ENCODE data around the gene CDH13. TPM values are rescaled to one million over a fixed set of nuclear protein-coding genes. Genes with fewer than 3 reads are reported as not detected.

Gene CDH13
- total RNA-seq, 4 donors from 2014 or later = 6.4 to 19.7 (median 11.7) TPM

DNA sequence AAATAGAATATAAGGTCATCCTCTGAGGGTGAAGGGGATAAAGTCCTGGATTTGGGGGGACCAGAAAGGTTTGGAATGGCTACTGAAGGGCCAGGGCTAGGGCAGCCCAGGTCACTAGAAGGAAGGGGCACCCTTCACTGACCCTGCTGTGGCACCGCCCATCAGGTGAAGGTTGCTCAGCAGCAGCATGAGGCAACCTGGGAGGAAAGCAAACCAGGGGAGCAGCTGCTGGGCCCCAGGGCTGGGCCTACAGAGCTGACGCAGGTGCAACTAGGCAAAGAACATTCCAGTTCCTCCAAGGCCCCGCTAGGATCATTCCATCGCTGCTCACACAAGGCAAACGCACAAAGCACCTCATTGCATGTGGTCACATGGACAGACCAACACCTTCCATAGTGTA is 1177.6 kb downstream of the CDH13 start:
- TF ChIP-seq, protein P1, sequence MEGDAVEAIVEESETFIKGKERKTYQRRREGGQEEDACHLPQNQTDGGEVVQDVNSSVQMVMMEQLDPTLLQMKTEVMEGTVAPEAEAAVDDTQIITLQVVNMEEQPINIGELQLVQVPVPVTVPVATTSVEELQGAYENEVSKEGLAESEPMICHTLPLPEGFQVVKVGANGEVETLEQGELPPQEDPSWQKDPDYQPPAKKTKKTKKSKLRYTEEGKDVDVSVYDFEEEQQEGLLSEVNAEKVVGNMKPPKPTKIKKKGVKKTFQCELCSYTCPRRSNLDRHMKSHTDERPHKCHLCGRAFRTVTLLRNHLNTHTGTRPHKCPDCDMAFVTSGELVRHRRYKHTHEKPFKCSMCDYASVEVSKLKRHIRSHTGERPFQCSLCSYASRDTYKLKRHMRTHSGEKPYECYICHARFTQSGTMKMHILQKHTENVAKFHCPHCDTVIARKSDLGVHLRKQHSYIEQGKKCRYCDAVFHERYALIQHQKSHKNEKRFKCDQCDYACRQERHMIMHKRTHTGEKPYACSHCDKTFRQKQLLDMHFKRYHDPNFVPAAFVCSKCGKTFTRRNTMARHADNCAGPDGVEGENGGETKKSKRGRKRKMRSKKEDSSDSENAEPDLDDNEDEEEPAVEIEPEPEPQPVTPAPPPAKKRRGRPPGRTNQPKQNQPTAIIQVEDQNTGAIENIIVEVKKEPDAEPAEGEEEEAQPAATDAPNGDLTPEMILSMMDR (IDR thresholded peaks at IDR 0.05; ENCODE audit: low read depth) = no peak

- TF ChIP-seq, protein P1 (IDR thresholded peaks at IDR 0.05; ENCODE audit: low read depth) = no peak
Measured at GRCh38 chr16:83806036-83806435, 1179.3 kb downstream of the CDH13 start.

DNA sequence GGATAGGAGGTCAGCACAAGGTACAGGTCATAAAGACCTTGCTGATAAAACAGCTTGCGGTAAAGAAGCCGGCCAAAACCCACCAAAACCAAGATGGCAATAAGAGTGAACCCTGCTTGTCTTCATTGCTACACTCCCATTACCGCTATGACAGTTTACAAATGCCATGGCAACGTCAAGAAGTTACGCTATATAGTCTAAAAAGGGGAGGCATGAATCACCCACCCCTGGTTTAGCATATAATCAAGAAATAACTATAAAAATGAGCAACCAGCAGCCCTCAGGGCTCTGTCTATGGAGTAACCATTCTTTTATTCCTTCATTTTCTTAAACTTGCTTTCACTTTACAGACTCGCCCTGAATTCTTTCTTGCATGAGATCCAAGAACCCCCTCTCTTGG is 1180.0 kb downstream of the CDH13 start:
- TF ChIP-seq, protein P1 (IDR thresholded peaks at IDR 0.05; ENCODE audit: low read depth) = no peak

DNA sequence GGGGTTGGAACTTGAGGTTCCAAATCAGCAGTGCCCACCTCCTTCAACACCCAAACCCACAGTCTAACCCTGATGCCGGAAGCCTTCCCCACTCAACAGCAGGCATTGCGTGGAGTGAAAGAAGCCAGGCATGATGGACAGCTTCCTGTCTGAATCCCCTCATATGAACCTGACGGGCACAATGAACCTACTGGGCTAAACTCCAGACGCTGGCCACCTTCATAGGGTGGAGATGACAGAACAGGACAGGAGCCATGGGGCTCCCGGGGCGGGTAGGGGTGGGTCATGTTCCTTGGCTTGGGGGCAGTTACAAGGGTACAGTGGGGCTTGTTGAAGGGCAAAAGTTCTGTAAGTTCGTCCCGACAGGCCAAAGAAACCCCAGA is 1180.5 kb downstream of the CDH13 start:
- TF ChIP-seq, protein P1 (IDR thresholded peaks at IDR 0.05; ENCODE audit: low read depth) = no peak

- TF ChIP-seq, protein P1 (IDR thresholded peaks at IDR 0.05; ENCODE audit: low read depth) = no peak
Measured at GRCh38 chr16:83807710-83808572, 1181.2 kb downstream of the CDH13 start, which contains the start of gene HSBP1. Gene HSBP1, plus strand, starts transcription at chr16:83807978. Its CDS starts 99 bp downstream, at chr16:83808077.

- TF ChIP-seq, protein P1 (IDR thresholded peaks at IDR 0.05; ENCODE audit: low read depth) = no peak
Measured at GRCh38 chr16:83808573-83809014, 1181.8 kb downstream of the CDH13 start.

GRCh38 chr16:83809092-83809491 is 1182.3 kb downstream of the CDH13 start:
- TF ChIP-seq, protein P1 (IDR thresholded peaks at IDR 0.05; ENCODE audit: low read depth) = no peak
